Esophagus (tissue), 2 donors: ENCODE results near the gene APEX2. TPM values are rescaled to one million over a fixed set of nuclear protein-coding genes. Genes with fewer than 3 reads are reported as not detected.

Source experiments
- H3K27ac ChIP-seq, 2 donors: one replicate each; pipeline ENCODE4 v1.5.1; 2013; ENCODE audit warnings: low read depth in 2 of 2, mild to moderate bottlenecking in 2 of 2, inconsistent platforms in 1 of 2, low read length in 1 of 2, moderate library complexity in 1 of 2
- H3K27me3 ChIP-seq, 2 donors: one replicate each; pipeline ENCODE4 v1.6.1; 2013; ENCODE audit warnings: low read length in 2 of 2, control low read depth in 1 of 2, mild to moderate bottlenecking in 1 of 2; ENCODE audit not compliant: insufficient read depth in 2 of 2, control insufficient read depth in 1 of 2
- H3K36me3 ChIP-seq, 2 donors: one replicate each; pipeline ENCODE4 v1.6.1; 2013; ENCODE audit warnings: low read length in 1 of 2; ENCODE audit not compliant: control insufficient read depth in 2 of 2, insufficient read depth in 2 of 2
- H3K4me1 ChIP-seq, 2 donors: one replicate each; pipeline ENCODE4 v1.6.1; 2013; ENCODE audit warnings: low read length in 1 of 2; ENCODE audit not compliant: control insufficient read depth in 2 of 2, insufficient read depth in 2 of 2
- H3K4me3 ChIP-seq, 2 donors: one replicate each; pipeline ENCODE4 v1.5.1; 2013; ENCODE audit warnings: low read length in 2 of 2, mild to moderate bottlenecking in 2 of 2, low read depth in 1 of 2, moderate library complexity in 1 of 2
- H3K9me3 ChIP-seq, 2 donors: one replicate each; pipeline ENCODE4 v1.6.1; 2013; ENCODE audit warnings: mild to moderate bottlenecking in 2 of 2, low read depth in 1 of 2, low read length in 1 of 2, moderate library complexity in 1 of 2; ENCODE audit not compliant: control insufficient read depth in 2 of 2, insufficient read depth in 1 of 2
- WGBS, 2 donors: extraction: QIAGEN DNeasy Blood & Tissue Kit; methylation state at CpG; one replicate each; pipeline ENCODE4 v1.1.7; 2013; 5-methylcytosine and 5-hydroxymethylcytosine counted together
- polyA plus RNA-seq, 2 donors: library from polyadenylated mRNA; stranded (reverse); fragments of 200-250 nt; gene quantifications; one replicate each; pipeline ENCODE4 v1.2.3, GENCODE V29; 2013
- donor health status: healthy with polysubstance abuse.
- donor health status: Bipolar disorder and iron deficiency.

Gene APEX2
- polyA plus RNA-seq, 2 donors = 6.6 to 14.3 TPM

GRCh38 chrX:54991706-54992105 lies 8.5 kb upstream of the APEX2 start:
- Histone ChIP-seq H3K4me1 (no peaks in the 10 kb centered on the region), H3K9me3 (no peaks in the 10 kb centered on the region), H3K27ac (no peak overlapping the region), H3K27me3 (peaks cover 0 to 3% of the 10 kb centered on the region in 2 donors), H3K4me3 (no peak overlapping the region), H3K36me3 (no peaks in the 10 kb centered on the region)
- 84 to 86% methylated on average over 2 of the region's 2 CpGs for WGBS, 2 donors

- 89 to 95% methylated on average over 1 of the region's 1 CpG for WGBS, 2 donors
- Histone ChIP-seq H3K4me3 (no peak overlapping the region), H3K36me3 (no peaks in the 10 kb centered on the region), H3K9me3 (no peaks in the 10 kb centered on the region), H3K27ac (no peak overlapping the region), H3K27me3 (peaks cover 0 to 3% of the 10 kb centered on the region in 2 donors), H3K4me1 (no peaks in the 10 kb centered on the region)
Observed at GRCh38 chrX:54992911-54993622, 7.1 kb upstream of the APEX2 start.

GRCh38 chrX:54994099-54994498 lies 6.1 kb upstream of the APEX2 start, which contains the start of gene PFKFB1:
TSS of gene PFKFB1 (minus strand) at chrX:54994188. CDS start at chrX:54994007, 181 bp downstream.
- peaks cover 0 to 3% of the 10 kb centered on the region in 2 donors for H3K27me3 ChIP-seq
- no peaks in the 10 kb centered on the region for H3K36me3 ChIP-seq
- H3K4me1 ChIP-seq = no peaks in the 10 kb centered on the region
- no peaks in the 10 kb centered on the region for H3K9me3 ChIP-seq
- WGBS, 2 donors = 75 to 100% methylated on average over 2 of the region's 2 CpGs
- no peak within 1 kb of the TSS for H3K4me3 ChIP-seq
- no peak within 1 kb of the TSS for H3K27ac ChIP-seq

GRCh38 chrX:54994668-54995351 lies 5.4 kb upstream of the APEX2 start:
- Histone ChIP-seq H3K4me3 (no peak overlapping the region), H3K27ac (no peak overlapping the region), H3K27me3 (peaks cover 0 to 3% of the 10 kb centered on the region in 2 donors), H3K4me1 (no peaks in the 10 kb centered on the region), H3K36me3 (no peaks in the 10 kb centered on the region), H3K9me3 (no peaks in the 10 kb centered on the region)
- WGBS, 2 donors = 74 to 75% methylated on average over 6 of the region's 6 CpGs

GRCh38 chrX:54995621-54996020 lies 4.5 kb upstream of the APEX2 start:
- H3K4me1 ChIP-seq = no peaks in the 10 kb centered on the region
- peaks cover 0 to 3% of the 10 kb centered on the region in 2 donors for H3K27me3 ChIP-seq
- no peak overlapping the region for H3K4me3 ChIP-seq
- H3K27ac ChIP-seq = no peak overlapping the region
- H3K9me3 ChIP-seq = no peaks in the 10 kb centered on the region
- H3K36me3 ChIP-seq = no peaks in the 10 kb centered on the region

- Histone ChIP-seq H3K27ac (no peak overlapping the region), H3K27me3 (no peaks in the 10 kb centered on the region), H3K4me1 (peaks cover 3 to 10% of the 10 kb centered on the region in 2 donors), H3K9me3 (no peaks in the 10 kb centered on the region), H3K4me3 (no peak overlapping the region), H3K36me3 (peaks cover 0 to 5% of the 10 kb centered on the region in 2 donors)
- 86 to 96% methylated on average over 1 of the region's 1 CpG for WGBS, 2 donors
Observed at GRCh38 chrX:55004231-55004630, 4.1 kb downstream of the APEX2 start.

GRCh38 chrX:55005256-55005655 lies 5.1 kb downstream of the APEX2 start:
- peaks cover 0 to 5% of the 10 kb centered on the region in 2 donors for H3K36me3 ChIP-seq

GRCh38 chrX:55006827-55007621 lies 6.9 kb downstream of the APEX2 start:
- H3K27ac ChIP-seq = peak overlapping the region; percentile 67 to 76
- H3K9me3 ChIP-seq = no peaks in the 10 kb centered on the region
- no peaks in the 10 kb centered on the region for H3K27me3 ChIP-seq
- H3K4me3 ChIP-seq = no peak overlapping the region
- peaks cover 0 to 5% of the 10 kb centered on the region in 2 donors for H3K36me3 ChIP-seq
- H3K4me1 ChIP-seq = peaks cover 3 to 10% of the 10 kb centered on the region in 2 donors
- WGBS, 2 donors = 75 to 78% methylated on average over 15 to 18 of the region's 18 CpGs

More at GRCh38 chrX:55005256-55005655, 5.1 kb downstream of the APEX2 start:
- H3K4me3 ChIP-seq = no peak overlapping the region
- H3K9me3 ChIP-seq = no peaks in the 10 kb centered on the region
- H3K27me3 ChIP-seq = no peaks in the 10 kb centered on the region
- no peak overlapping the region for H3K27ac ChIP-seq
- H3K4me1 ChIP-seq = peaks cover 3 to 10% of the 10 kb centered on the region in 2 donors

GRCh38 chrX:55007656-55008055 lies 7.5 kb downstream of the APEX2 start:
- H3K4me1 ChIP-seq = peaks cover 3 to 10% of the 10 kb centered on the region in 2 donors
- no peaks in the 10 kb centered on the region for H3K9me3 ChIP-seq
- no peaks in the 10 kb centered on the region for H3K27me3 ChIP-seq
- H3K27ac ChIP-seq = peak overlapping the region; percentile 73 to 82
- peaks cover 0 to 5% of the 10 kb centered on the region in 2 donors for H3K36me3 ChIP-seq
- H3K4me3 ChIP-seq = no peak overlapping the region
- 54 to 63% methylated on average over 6 of the region's 6 CpGs for WGBS, 2 donors
